Smooth muscle cell (in vitro differentiated cells): ENCODE data around the gene MT1X. TPM values are rescaled to one million over a fixed set of nuclear protein-coding genes. Genes with fewer than 3 reads are reported as not detected.

Source experiments
- DNase-seq: peaks from one replicate; lab custom pipeline; 2025; ENCODE audit not compliant: unreplicated experiment; lab: John Stamatoyannopoulos, UW
- H2AFZ ChIP-seq: fragments of 200-600 bp; sonication (generic); 2 replicates; pipeline ENCODE4 v1.6.0; 2016; ENCODE audit warnings: antibody characterized with exemption, low read depth, mild to moderate bottlenecking
- H3F3A ChIP-seq: fragments of 200-600 bp; sonication (generic); 2 replicates; pipeline ENCODE4 v1.6.0; 2017; ENCODE audit warnings: antibody characterized with exemption, low read depth
- H3K27ac ChIP-seq: fragments of 200-600 bp; sonication (generic); 2 replicates; pipeline ENCODE4 v1.5.1; 2016; ENCODE audit warnings: low read depth, mild to moderate bottlenecking
- H3K27me3 ChIP-seq: fragments of 200-600 bp; sonication (generic); 2 replicates; pipeline ENCODE4 v1.6.1; 2016; ENCODE audit warnings: low read depth, mild to moderate bottlenecking
- H3K36me3 ChIP-seq: fragments of 200-600 bp; sonication (generic); 2 replicates; pipeline ENCODE4 v1.5.1; 2016; ENCODE audit warnings: low read depth
- H3K4me1 ChIP-seq: fragments of 200-600 bp; sonication (generic); 2 replicates; pipeline ENCODE4 v1.5.1; 2016; ENCODE audit warnings: low read depth
- H3K4me2 ChIP-seq: fragments of 200-600 bp; sonication (generic); 2 replicates; pipeline ENCODE4 v1.6.0; 2016; ENCODE audit warnings: mild to moderate bottlenecking
- H3K4me3 ChIP-seq: fragments of 200-600 bp; sonication (generic); 2 replicates; pipeline ENCODE4 v1.5.1; 2016; ENCODE audit warnings: mild to moderate bottlenecking
- H3K79me2 ChIP-seq: fragments of 200-600 bp; sonication (generic); 2 replicates; pipeline ENCODE4 v1.6.0; 2016; ENCODE audit warnings: low read depth, mild to moderate bottlenecking
- H3K9ac ChIP-seq: fragments of 200-600 bp; sonication (generic); 2 replicates; pipeline ENCODE4 v1.6.0; 2016; ENCODE audit warnings: low read depth
- H3K9me3 ChIP-seq: fragments of 200-600 bp; sonication (generic); replicated peaks from 2 replicates; pipeline ENCODE4 v1.5.1; 2016; ENCODE audit warnings: low read depth
- H4K20me1 ChIP-seq: fragments of 200-600 bp; sonication (generic); 2 replicates; pipeline ENCODE4 v1.6.0; 2016; ENCODE audit warnings: low read depth
- CTCF ChIP-seq: fragments of 200-600 bp; sonication (generic); IDR thresholded peaks from 2 replicates; pipeline ENCODE4 v1.5.1; 2017; ENCODE audit warnings: borderline replicate concordance, mild to moderate bottlenecking, antibody characterized with exemption; ENCODE audit not compliant: insufficient read depth, poor library complexity, severe bottlenecking
- WGBS: methylation state at CpG from one replicate; pipeline ENCODE4 v1.1.7; 2016; ENCODE audit warnings: low lambda C conversion rate; 5-methylcytosine and 5-hydroxymethylcytosine counted together
- polyA plus RNA-seq: library from polyadenylated mRNA; unstranded; fragments of >200 nt; fragmentation: Nextera tagmentation; extraction: Ambion mirVana; gene quantifications from 2 replicates; pipeline ENCODE4 v1.2.1, GENCODE V29; 2016
- total RNA-seq: library from RNA; depleted of rRNA; stranded (reverse); fragments of >200 nt; gene quantifications from 2 replicates; pipeline ENCODE4 v1.2.3, GENCODE V29; 2014

Gene MT1X
- total and polyA plus RNA-seq, 2 experiments from 2014 or later, result 0.76 to 11.7 TPM

GRCh38 chr16:56679078-56679730 lies 3.1 kb upstream of the MT1X start:
- Histone ChIP-seq H2AFZ (no peak overlapping the region), H3K27me3 (peaks cover 44% of the 10 kb centered on the region), H3K4me1 (no peaks in the 10 kb centered on the region), H3K9ac (no peak overlapping the region), H3K9me3 (no peaks in the 10 kb centered on the region), H3K36me3 (no peaks in the 10 kb centered on the region), H3K4me3 (no peak overlapping the region), H3K27ac (no peak overlapping the region), H3F3A (no peaks in the 10 kb centered on the region), H3K79me2 (no peaks in the 10 kb centered on the region), H4K20me1 (no peaks in the 10 kb centered on the region), H3K4me2 (no peak overlapping the region)
- no peak for TF ChIP-seq CTCF
- WGBS, result 95% methylated on average over 3 of the region's 3 CpGs
- no peak for DNase-seq

- TF ChIP-seq CTCF, result no peak
- Histone ChIP-seq H4K20me1 (no peaks in the 10 kb centered on the region), H3K79me2 (no peaks in the 10 kb centered on the region), H3K9me3 (no peaks in the 10 kb centered on the region), H3K4me3 (no peak overlapping the region), H3K4me1 (no peaks in the 10 kb centered on the region), H3F3A (no peaks in the 10 kb centered on the region), H3K9ac (no peak overlapping the region), H3K36me3 (no peaks in the 10 kb centered on the region), H3K4me2 (no peak overlapping the region), H2AFZ (no peak overlapping the region), H3K27ac (no peak overlapping the region), H3K27me3 (peaks cover 38% of the 10 kb centered on the region)
- DNase-seq, result no peak
- WGBS, result 84% methylated on average over 6 of the region's 6 CpGs
Measured at GRCh38 chr16:56679818-56680217, 2.5 kb upstream of the MT1X start.

GRCh38 chr16:56682703-56683397 lies 580 bp downstream of the MT1X start:
- H3K36me3 ChIP-seq, result no peaks in the 10 kb centered on the region
- no peaks in the 10 kb centered on the region for H3F3A ChIP-seq
- no peaks in the 10 kb centered on the region for H3K4me1 ChIP-seq
- peak overlapping the region; percentile 98 for H2AFZ ChIP-seq
- TF ChIP-seq CTCF, result no peak
- no peak for DNase-seq
- 36% methylated on average over 8 of the region's 8 CpGs for WGBS
- H3K4me2 ChIP-seq, result peak overlapping the region; percentile 99
- H3K27me3 ChIP-seq, result peaks cover 8% of the 10 kb centered on the region
- H3K4me3 ChIP-seq, result peak overlapping the region; percentile 63
- no peaks in the 10 kb centered on the region for H4K20me1 ChIP-seq
- no peaks in the 10 kb centered on the region for H3K9me3 ChIP-seq
- no peaks in the 10 kb centered on the region for H3K79me2 ChIP-seq
- H3K9ac ChIP-seq, result peak overlapping the region; percentile 55
- H3K27ac ChIP-seq, result no peak overlapping the region
